ENCODE measurements around the gene PTGDR2. TPM values are rescaled to one million over a fixed set of nuclear protein-coding genes. Genes with fewer than 3 reads are reported as not detected.
A peak's percentile ranks its signal among the peaks of the same experiment; 100 is the strongest.

PTGDR2 gene
- total RNA-seq, 1 donor from 2014 or later, result 0.91 TPM

- H3K4me3 Mint-ChIP-seq (ENCODE audit: unreplicated experiment), result no peak overlapping the region
- no peaks in the 10 kb centered on the region for H3K9me3 Mint-ChIP-seq (ENCODE audit: unreplicated experiment)
- H3K36me3 Mint-ChIP-seq (ENCODE audit: unreplicated experiment), result peaks cover 18% of the 10 kb centered on the region
- no peak overlapping the region for H3K27ac Mint-ChIP-seq (ENCODE audit: unreplicated experiment)
- no peaks in the 10 kb centered on the region for H3K27me3 Mint-ChIP-seq (ENCODE audit: unreplicated experiment)
- DNase-seq (ENCODE audit: extremely low spot score, unreplicated experiment), result no peak
- no peak for TF ChIP-seq CTCF (IDR thresholded peaks at IDR 0.05)
- no peaks in the 10 kb centered on the region for H3K4me1 Mint-ChIP-seq (ENCODE audit: unreplicated experiment)
These were observed 34.1 kb upstream of the PTGDR2 start for GRCh38 chr11:60889869-60890311.

- Mint-ChIP-seq H3K4me3 (ENCODE audit: unreplicated experiment) (no peak overlapping the region), H3K27me3 (ENCODE audit: unreplicated experiment) (no peaks in the 10 kb centered on the region), H3K27ac (ENCODE audit: unreplicated experiment) (no peak overlapping the region), H3K36me3 (ENCODE audit: unreplicated experiment) (peaks cover 13% of the 10 kb centered on the region), H3K9me3 (ENCODE audit: unreplicated experiment) (no peaks in the 10 kb centered on the region), H3K4me1 (ENCODE audit: unreplicated experiment) (no peaks in the 10 kb centered on the region)
- TF ChIP-seq CTCF (IDR thresholded peaks at IDR 0.05), result peak; percentile 69
- no peak for DNase-seq (ENCODE audit: extremely low spot score, unreplicated experiment)
These were observed 31.8 kb upstream of the PTGDR2 start for GRCh38 chr11:60887556-60887955.

GRCh38 chr11:60880643-60881282 is 25.0 kb upstream of the PTGDR2 start:
- DNase-seq (ENCODE audit: extremely low spot score, unreplicated experiment), result no peak
- Mint-ChIP-seq H3K27ac (ENCODE audit: unreplicated experiment) (no peak overlapping the region), H3K27me3 (ENCODE audit: unreplicated experiment) (no peaks in the 10 kb centered on the region), H3K9me3 (ENCODE audit: unreplicated experiment) (no peaks in the 10 kb centered on the region), H3K4me1 (ENCODE audit: unreplicated experiment) (no peaks in the 10 kb centered on the region), H3K4me3 (ENCODE audit: unreplicated experiment) (no peak overlapping the region), H3K36me3 (ENCODE audit: unreplicated experiment) (peaks cover 7% of the 10 kb centered on the region)
- TF ChIP-seq CTCF (IDR thresholded peaks at IDR 0.05), result no peak

- TF ChIP-seq CTCF (IDR thresholded peaks at IDR 0.05), result no peak
- DNase-seq (ENCODE audit: extremely low spot score, unreplicated experiment), result no peak
- peaks cover 7% of the 10 kb centered on the region for H3K36me3 Mint-ChIP-seq (ENCODE audit: unreplicated experiment)
- no peaks in the 10 kb centered on the region for H3K4me1 Mint-ChIP-seq (ENCODE audit: unreplicated experiment)
- no peak overlapping the region for H3K4me3 Mint-ChIP-seq (ENCODE audit: unreplicated experiment)
- no peak overlapping the region for H3K27ac Mint-ChIP-seq (ENCODE audit: unreplicated experiment)
- H3K27me3 Mint-ChIP-seq (ENCODE audit: unreplicated experiment), result no peaks in the 10 kb centered on the region
- H3K9me3 Mint-ChIP-seq (ENCODE audit: unreplicated experiment), result no peaks in the 10 kb centered on the region
These were observed 24.3 kb upstream of the PTGDR2 start for GRCh38 chr11:60879971-60880588.

GRCh38 chr11:60879104-60879503 is 23.4 kb upstream of the PTGDR2 start:
- Mint-ChIP-seq H3K36me3 (ENCODE audit: unreplicated experiment) (peaks cover 7% of the 10 kb centered on the region), H3K27ac (ENCODE audit: unreplicated experiment) (no peak overlapping the region), H3K9me3 (ENCODE audit: unreplicated experiment) (no peaks in the 10 kb centered on the region), H3K27me3 (ENCODE audit: unreplicated experiment) (no peaks in the 10 kb centered on the region), H3K4me1 (ENCODE audit: unreplicated experiment) (no peaks in the 10 kb centered on the region), H3K4me3 (ENCODE audit: unreplicated experiment) (no peak overlapping the region)
- DNase-seq (ENCODE audit: extremely low spot score, unreplicated experiment), result no peak
- no peak for TF ChIP-seq CTCF (IDR thresholded peaks at IDR 0.05)
